GM18517 (cell line): Measurements from ENCODE around the gene HNRNPR.
"Not testable (repeated sequence)": the region's sequence is repeated elsewhere in the genome, so short reads cannot be mapped to it uniquely, and the experiment has no call there.

Experiments used
- ATAC-seq: cut with Tn5 transposase; IDR thresholded peaks from one replicate; pipeline ENCODE4 v1.9.1; 2021; ENCODE audit warnings: mild to moderate bottlenecking, moderate library complexity; ENCODE audit not compliant: unreplicated experiment

HNRNPR gene

GRCh38 chr1:23257371-23257770 is 86.7 kb downstream of the HNRNPR start:
- ATAC-seq = not testable (repeated sequence)
